Activated T-cell treated with anti-CD3 and anti-CD28 coated beads, Interleukin-2, amount 50 U/mL, for 4 hours (primary cell): ENCODE measurements around the gene ETS1. TPM values are rescaled to one million over a fixed set of nuclear protein-coding genes. Genes with fewer than 3 reads are reported as not detected.

Experiments
- ATAC-seq, 2 donors: fragments of 200-7000 bp; cut with Tn5 transposase; one replicate each; pipeline ENCODE4 v1.10.0; 2021
- DNase-seq: peaks from one replicate; pipeline ENCODE4 v3.0.0-alpha.2; 2020
- H3K27me3 Mint-ChIP-seq: one replicate; pipeline ENCODE4 v1.8.0; 2021; ENCODE audit warnings: low read depth, mixed read lengths
- H3K36me3 Mint-ChIP-seq: one replicate; pipeline ENCODE4 v1.8.0; 2022; ENCODE audit warnings: mixed read lengths; ENCODE audit not compliant: insufficient read depth
- H3K4me1 Mint-ChIP-seq: one replicate; pipeline ENCODE4 v1.8.0; 2021; ENCODE audit warnings: low read depth, mixed read lengths
- H3K4me3 Mint-ChIP-seq: one replicate; pipeline ENCODE4 v1.8.0; 2021; ENCODE audit warnings: mild to moderate bottlenecking, moderate library complexity, mixed read lengths
- H3K9me3 Mint-ChIP-seq: one replicate; pipeline ENCODE4 v1.8.0; 2021; ENCODE audit warnings: mixed read lengths
- total RNA-seq, 3 donors: library from RNA; stranded (reverse); gene quantifications; one replicate each; pipeline ENCODE4 v1.2.1, GENCODE V29; 2021

Gene ETS1, protein sequence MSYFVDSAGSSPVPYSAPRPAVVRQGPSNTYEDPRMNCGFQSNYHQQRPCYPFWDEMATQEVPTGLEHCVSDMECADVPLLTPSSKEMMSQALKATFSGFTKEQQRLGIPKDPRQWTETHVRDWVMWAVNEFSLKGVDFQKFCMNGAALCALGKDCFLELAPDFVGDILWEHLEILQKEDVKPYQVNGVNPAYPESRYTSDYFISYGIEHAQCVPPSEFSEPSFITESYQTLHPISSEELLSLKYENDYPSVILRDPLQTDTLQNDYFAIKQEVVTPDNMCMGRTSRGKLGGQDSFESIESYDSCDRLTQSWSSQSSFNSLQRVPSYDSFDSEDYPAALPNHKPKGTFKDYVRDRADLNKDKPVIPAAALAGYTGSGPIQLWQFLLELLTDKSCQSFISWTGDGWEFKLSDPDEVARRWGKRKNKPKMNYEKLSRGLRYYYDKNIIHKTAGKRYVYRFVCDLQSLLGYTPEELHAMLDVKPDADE
- total RNA-seq: 100 to 1,000 TPM; 246 to 299 (median 258) TPM

DNA sequence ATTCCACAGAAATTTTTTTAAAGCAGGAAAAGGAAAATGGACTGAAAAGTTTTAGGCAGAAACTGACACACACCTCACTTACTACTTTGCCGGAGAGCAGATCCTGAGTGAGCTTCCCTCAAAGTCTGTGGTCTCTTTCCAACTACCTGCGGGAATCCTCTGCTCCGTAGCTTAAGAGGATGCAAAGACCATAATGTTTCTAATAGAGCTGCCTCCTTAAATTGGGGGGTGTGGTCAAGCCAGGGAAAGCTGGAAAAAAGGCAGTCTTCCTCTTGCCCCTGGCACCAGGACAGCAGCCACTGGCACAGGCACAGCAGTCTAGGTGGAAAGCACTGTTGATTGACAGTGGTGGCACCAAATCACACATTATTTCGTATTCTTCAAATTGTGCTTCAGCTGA, at the start of gene ETS1:
ETS1 (minus strand) TSS at position 144 of the 400 bp plus-strand sequence. CDS start 14,428 bp downstream, outside the sequence.
- Mint-ChIP-seq H3K9me3 (no peaks in the 10 kb centered on the region), H3K4me1 (peaks cover 20% of the 10 kb centered on the region), H3K36me3 (no peaks in the 10 kb centered on the region), H3K4me3 (no peak within 1 kb of the TSS), H3K27me3 (no peaks in the 10 kb centered on the region)
- DNase-seq (no peak), ATAC-seq (no peak)

DNA sequence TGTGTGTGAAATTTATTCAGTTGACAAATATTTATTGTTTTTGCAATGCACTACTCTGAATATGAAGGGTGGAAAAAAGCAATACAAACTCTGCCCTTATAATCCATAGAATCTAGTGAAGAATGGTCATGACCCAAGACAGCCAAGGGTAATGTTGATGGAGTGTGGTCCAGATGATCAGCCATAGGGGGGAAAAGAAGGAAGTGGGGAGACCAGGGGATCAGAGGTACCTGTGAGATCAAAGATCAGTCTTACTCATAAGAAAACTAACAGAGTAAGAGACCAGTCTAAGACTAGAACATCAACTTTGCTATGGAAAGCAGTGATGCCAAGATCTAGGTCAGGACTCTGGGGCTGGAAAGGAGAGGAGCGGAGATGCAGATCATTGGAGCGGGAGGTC, 47.0 kb upstream of the ETS1 start:
- H3K27me3 Mint-ChIP-seq: no peaks in the 10 kb centered on the region
- peaks cover 34% of the 10 kb centered on the region for H3K4me1 Mint-ChIP-seq
- DNase-seq (no peak), ATAC-seq (no peak)
- no peaks in the 10 kb centered on the region for H3K9me3 Mint-ChIP-seq
- no peaks in the 10 kb centered on the region for H3K36me3 Mint-ChIP-seq
- H3K4me3 Mint-ChIP-seq: no peak overlapping the region

DNA sequence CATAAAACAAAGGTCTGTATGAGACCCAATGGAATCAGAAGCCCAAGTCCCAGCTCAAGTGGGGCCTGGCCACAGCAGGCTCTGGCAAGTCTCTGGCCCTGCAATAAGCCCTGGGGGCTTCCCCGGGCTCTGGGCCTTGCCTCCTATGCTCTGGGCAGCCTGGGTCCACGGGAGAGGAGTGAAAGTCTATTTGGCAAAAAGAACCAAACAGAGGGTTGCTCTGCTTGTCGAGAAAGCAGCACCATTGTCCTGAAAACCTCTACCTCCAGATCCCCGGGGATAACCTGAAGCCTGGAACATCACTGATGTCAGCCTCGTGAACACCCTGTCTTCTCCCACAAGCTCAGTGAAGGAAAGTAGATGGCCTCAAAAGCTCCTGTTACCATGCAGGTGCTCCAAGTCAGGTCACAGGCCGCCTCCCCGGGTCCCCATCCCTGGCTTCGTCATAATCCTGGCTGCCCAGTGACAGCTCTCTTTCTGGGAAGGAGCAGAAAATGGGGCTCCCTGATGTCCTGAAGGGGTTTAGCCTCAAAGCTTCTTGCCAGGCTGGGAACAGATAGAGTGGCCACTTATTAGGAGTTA, 46.1 kb upstream of the ETS1 start:
- H3K9me3 Mint-ChIP-seq: no peaks in the 10 kb centered on the region
- DNase-seq (no peak), ATAC-seq (no peak)
- no peak overlapping the region for H3K4me3 Mint-ChIP-seq
- no peaks in the 10 kb centered on the region for H3K27me3 Mint-ChIP-seq
- no peaks in the 10 kb centered on the region for H3K36me3 Mint-ChIP-seq
- peaks cover 43% of the 10 kb centered on the region for H3K4me1 Mint-ChIP-seq

DNA sequence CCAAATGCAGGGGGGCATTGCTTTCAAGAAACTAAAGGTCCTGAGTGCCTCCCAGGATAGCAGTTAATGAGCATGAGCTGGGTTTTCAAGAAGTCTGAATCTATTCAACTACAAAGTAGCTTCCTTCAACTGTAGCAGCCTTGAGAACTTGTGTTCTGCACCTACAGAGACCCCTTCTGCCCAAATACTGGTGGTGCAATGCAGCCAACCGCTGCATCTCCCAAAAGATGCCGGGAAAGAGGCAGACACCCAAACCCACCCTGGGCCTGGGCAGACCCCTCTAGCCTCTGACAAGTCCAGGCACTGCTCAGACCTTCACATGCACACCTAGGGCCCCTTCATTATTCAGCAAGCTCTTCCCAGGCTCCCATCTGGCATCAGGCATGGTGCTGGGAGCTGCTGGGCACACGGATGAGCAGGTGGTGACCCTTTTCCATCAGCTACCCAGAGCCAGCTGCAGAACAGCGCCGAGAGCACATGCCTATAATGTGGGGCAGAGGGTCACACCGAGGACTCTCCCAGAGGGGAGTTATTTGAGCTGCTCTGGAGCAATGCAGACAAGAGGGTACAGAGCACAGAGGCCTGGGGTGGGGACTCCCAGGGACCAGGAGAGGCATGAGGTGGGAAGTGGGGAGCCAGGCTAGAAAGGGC, 44.9 kb upstream of the ETS1 start:
- Mint-ChIP-seq H3K9me3 (no peaks in the 10 kb centered on the region), H3K36me3 (no peaks in the 10 kb centered on the region), H3K27me3 (no peaks in the 10 kb centered on the region), H3K4me3 (no peak overlapping the region), H3K4me1 (peaks cover 51% of the 10 kb centered on the region)
- ATAC-seq: peak in 1 of 2 donors; percentile 18
- peak; percentile 38 for DNase-seq

DNA sequence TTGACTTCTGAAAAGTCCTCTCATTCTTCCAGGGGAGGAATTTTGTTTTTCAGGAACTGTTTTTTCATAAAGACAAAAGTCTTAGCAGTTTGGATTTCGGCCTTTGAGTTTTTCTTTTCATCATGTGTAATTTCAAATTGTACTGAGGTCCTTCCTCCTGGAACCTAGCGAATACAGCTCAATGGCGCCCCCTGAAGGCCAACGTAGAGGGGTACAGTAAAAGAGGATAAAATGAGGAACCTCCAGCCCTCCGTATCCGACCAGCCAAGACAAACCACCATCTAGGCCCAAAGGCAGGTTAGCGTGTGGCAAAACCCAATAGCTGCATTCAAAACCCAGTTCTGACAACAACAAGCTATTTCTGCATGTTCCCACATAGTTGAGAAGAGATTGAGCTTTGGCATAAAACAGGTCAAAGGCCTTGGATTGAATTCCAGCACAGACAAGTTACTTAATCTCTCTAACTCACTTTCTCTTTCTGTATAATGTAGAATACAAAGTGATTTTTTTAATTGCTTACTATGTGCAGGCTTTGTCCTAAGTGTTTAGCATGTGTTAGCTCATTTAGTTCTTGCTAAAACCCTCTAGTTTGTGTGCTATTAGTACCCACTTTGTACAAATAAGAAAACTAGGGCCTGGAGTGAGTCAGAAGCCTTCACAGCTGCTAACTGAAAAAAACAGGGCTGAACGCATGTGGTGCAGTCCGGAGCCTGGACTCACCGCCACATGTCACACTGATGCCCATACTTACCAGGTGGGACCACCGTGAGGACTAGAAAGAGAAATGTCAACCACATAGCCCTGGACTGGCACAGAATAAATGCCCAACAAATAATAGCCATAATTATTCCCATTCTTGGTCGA, 43.2 kb upstream of the ETS1 start:
- peak; percentile 65 to 74 for ATAC-seq
- Mint-ChIP-seq H3K4me3 (peak overlapping the region; percentile 63), H3K27me3 (no peaks in the 10 kb centered on the region), H3K36me3 (no peaks in the 10 kb centered on the region), H3K4me1 (peaks cover 67% of the 10 kb centered on the region), H3K9me3 (no peaks in the 10 kb centered on the region)
- peak; percentile 91 for DNase-seq

DNA sequence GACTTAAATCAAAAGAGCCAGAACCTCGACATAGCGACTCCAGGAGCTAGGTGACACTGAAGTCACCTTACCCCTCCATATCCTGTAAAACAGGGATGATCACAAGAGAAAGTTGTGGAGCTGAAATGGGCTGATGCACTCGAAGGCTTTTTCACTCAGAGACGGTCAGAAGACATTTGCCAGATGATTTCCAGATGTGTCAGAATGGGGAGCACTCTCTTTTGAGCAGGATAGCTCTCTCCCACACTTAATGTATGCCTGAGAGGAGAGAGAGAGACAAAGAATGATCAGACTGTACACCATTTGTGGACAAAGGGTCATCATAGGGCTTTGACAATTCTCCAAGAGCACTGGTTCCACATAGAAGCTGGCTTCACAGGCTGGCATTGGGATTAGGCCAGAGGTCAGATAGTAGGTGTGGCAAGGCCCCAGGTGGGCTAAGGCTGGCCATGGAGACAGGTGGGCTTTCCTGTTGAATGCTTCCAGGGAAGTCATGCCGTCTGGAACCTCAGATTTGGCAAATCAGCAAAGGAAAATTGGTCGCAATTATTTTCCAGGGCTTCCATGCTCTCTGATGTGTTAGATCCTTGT, 42.3 kb upstream of the ETS1 start:
- Mint-ChIP-seq H3K4me1 (peaks cover 77% of the 10 kb centered on the region), H3K36me3 (no peaks in the 10 kb centered on the region), H3K9me3 (no peaks in the 10 kb centered on the region), H3K27me3 (no peaks in the 10 kb centered on the region), H3K4me3 (peak overlapping the region; percentile 63)
- DNase-seq (no peak), ATAC-seq (no peak)

DNA sequence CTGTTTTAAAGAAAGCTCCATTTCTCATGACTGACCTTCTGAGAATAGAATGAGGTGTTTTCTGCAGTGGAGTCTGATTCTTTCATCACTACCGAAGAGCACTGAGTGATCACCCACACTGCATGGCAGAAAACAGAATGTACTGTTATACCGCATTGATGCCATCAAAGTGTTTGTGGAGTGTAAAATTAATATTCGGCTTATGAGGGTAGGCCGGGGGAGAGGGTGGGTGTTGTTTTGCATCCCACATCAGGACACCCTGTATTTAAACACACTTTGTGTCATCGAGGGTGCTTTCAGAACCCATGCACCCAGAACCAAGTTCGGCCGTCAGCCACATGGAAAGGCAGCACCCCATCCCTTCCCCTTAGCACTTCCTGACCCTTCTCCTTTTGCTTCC, 41.3 kb upstream of the ETS1 start:
- Mint-ChIP-seq H3K4me3 (peak overlapping the region; percentile 44), H3K4me1 (peaks cover 86% of the 10 kb centered on the region), H3K9me3 (no peaks in the 10 kb centered on the region), H3K27me3 (no peaks in the 10 kb centered on the region), H3K36me3 (no peaks in the 10 kb centered on the region)
- DNase-seq (no peak), ATAC-seq (peak; percentile 27 to 37)

DNA sequence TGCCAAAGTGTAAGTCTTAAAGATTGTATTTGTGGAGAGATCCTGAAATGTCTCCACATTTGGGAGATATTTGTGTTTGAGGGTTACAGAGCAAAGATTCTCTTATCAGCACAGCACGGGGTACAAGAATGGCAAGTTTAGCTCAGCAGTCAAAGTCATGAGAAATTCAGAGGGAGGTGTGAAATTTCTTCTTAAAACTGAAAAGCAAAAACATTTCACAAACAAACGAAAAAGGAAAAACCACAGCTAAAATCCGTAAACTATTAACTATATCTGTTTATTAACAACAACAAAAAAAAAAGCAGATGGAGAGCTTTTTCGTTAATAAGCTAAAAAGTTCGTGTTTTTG, 40.9 kb upstream of the ETS1 start:
- H3K9me3 Mint-ChIP-seq: no peaks in the 10 kb centered on the region
- H3K36me3 Mint-ChIP-seq: no peaks in the 10 kb centered on the region
- DNase-seq (no peak), ATAC-seq (peak; percentile 13 to 20)
- H3K27me3 Mint-ChIP-seq: no peaks in the 10 kb centered on the region
- H3K4me1 Mint-ChIP-seq: peaks cover 90% of the 10 kb centered on the region
- H3K4me3 Mint-ChIP-seq: peak overlapping the region; percentile 44

DNA sequence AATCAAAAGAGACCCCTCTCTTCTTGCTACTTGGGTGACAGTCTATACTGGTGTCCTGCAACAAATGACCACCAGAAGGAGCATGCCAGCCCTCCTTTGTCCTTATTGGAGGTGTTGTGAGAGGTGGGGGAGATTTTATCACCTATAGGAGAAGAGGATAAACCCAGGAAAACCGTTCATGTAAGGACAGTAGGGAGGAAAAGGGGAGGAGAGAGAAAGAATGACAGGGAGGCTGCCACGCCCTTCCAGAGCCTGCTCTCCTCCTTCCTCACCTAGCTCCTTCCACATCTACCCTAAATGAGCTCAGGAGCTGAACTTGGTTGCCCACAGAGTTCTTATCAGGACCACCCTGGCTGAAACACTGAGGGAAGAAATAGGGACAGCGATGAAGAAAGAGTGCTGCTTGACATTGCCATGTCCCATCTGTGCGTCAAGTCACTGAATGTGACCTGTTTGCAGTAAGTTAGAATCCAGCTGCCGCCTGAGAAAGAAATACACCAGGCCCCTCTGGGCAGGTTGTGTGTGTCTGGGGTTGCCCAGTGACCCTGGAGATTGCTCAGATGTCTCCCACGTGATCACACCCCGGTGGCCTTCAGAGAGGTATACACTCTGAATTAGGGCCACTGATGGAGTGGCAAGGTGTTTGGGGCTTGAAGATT, 40.4 kb upstream of the ETS1 start:
- peak overlapping the region; percentile 44 for H3K4me3 Mint-ChIP-seq
- ATAC-seq (peak; percentile 13 to 26), DNase-seq (no peak)
- no peaks in the 10 kb centered on the region for H3K27me3 Mint-ChIP-seq
- H3K4me1 Mint-ChIP-seq: peaks cover 95% of the 10 kb centered on the region
- no peaks in the 10 kb centered on the region for H3K9me3 Mint-ChIP-seq
- no peaks in the 10 kb centered on the region for H3K36me3 Mint-ChIP-seq

DNA sequence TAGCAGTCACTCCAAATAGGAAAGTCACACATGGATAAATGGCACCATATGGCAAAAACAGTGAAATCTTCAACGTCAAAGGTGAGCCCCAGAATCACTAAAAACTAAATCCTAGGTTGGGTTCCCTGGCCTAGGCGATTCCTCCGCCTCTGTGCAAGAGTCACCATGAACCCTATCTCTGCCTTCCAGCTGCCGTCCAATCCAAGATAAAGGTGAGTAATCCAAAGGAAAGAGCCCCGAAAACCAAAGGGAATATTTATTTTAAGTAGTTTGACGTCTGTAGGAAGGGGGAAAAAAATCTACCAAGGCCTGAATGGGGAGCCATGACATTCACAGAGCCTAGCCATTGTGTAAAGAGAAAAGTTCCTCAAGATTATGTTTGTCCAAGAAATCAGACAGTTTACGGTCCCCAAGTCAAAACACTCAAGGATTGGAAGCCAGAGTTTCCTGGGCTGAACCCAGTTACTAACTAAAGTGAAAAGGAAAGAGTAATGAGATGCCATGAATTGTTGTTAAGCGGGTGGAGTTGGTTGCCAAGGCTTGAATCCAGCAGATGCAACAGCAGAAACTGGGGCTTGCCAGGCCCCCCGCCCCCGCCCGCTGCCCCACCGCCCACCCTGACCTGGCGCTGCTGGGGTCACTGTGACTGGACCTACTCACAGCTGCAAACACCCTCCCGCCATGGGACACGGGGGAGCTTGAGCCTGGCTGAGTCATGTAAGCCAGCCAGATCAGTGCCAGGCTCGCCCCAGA, 39.7 kb upstream of the ETS1 start:
- DNase-seq: no peak
- H3K27me3 Mint-ChIP-seq: no peaks in the 10 kb centered on the region
- H3K9me3 Mint-ChIP-seq: no peaks in the 10 kb centered on the region
- ATAC-seq: no peak
- peak overlapping the region; percentile 33 for H3K4me3 Mint-ChIP-seq
- peaks cover 97% of the 10 kb centered on the region for H3K4me1 Mint-ChIP-seq
- no peaks in the 10 kb centered on the region for H3K36me3 Mint-ChIP-seq

DNA sequence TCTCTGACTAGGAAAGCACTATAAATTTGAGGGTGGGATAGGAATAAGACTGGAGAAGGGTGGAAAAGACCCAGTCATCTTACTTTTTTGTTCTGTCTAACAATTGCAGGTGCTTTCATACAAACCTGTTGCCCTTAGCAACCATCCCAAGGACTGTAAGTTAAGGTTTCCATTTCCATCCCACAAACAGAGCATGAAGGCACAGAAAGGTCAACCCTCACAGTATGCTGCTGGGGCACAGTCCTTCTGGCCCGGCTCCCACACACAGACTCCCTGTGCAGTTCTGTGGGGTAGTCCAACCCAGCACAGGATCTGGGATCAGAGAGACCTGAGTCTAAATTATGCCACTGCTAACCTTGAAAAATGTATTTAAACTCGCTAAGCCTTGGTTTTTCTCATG, 38.4 kb upstream of the ETS1 start:
- no peaks in the 10 kb centered on the region for H3K9me3 Mint-ChIP-seq
- DNase-seq (no peak), ATAC-seq (no peak)
- H3K36me3 Mint-ChIP-seq: no peaks in the 10 kb centered on the region
- no peaks in the 10 kb centered on the region for H3K27me3 Mint-ChIP-seq
- peaks cover 98% of the 10 kb centered on the region for H3K4me1 Mint-ChIP-seq
- H3K4me3 Mint-ChIP-seq: peak overlapping the region; percentile 24

DNA sequence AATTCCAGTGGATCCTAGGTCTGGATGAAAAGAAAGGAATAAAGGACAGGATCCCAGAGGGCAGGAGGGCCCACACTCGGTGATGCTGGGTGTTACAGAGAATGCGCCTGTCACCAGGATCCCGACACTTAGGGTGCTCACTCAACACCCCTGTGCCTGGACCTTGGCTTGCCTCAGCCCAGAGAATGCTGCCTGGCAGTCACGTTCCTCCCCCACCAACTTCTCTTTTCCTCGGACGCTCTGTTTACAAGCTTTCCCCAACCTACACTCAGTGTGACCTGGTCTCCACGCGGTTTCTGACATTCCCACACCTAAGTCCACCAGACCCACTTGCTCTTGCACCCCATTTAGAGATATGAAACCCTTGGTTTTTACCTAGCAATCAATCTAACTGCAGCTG, 38.0 kb upstream of the ETS1 start:
- H3K4me1 Mint-ChIP-seq: peaks cover 98% of the 10 kb centered on the region
- no peak for DNase-seq

More for the DNA sequence above, 38.0 kb upstream of the ETS1 start:
- no peak for ATAC-seq
- H3K9me3 Mint-ChIP-seq: no peaks in the 10 kb centered on the region
- H3K27me3 Mint-ChIP-seq: no peaks in the 10 kb centered on the region
- H3K4me3 Mint-ChIP-seq: peak overlapping the region; percentile 24
- H3K36me3 Mint-ChIP-seq: no peaks in the 10 kb centered on the region
